OCI-LY3 (cell line): ENCODE results near the gene FSTL4.

Experiments
- H2AFZ ChIP-seq: fragments of 200-600, 300-600 bp; shearing (Covaris generic); 2 replicates; pipeline ENCODE4 v1.6.0; 2014; ENCODE audit warnings: antibody characterized with exemption, low read depth, low read length
- H3K27ac ChIP-seq: fragments of 200-600, 300-600 bp; sonication (generic); 2 replicates; pipeline ENCODE4 v1.5.1; 2014; ENCODE audit warnings: mild to moderate bottlenecking, low read length, moderate library complexity, mixed read lengths
- H3K27me3 ChIP-seq: fragments of 200-600, 300-600 bp; sonication (generic); 2 replicates; pipeline ENCODE4 v1.6.1; 2014; ENCODE audit warnings: low read depth, low read length, mixed read lengths
- H3K36me3 ChIP-seq: fragments of 200-600, 300-600 bp; sonication (generic); replicated peaks from 2 replicates; pipeline ENCODE3; 2014; ENCODE audit warnings: low read depth, low read length, mixed read lengths
- H3K4me1 ChIP-seq: fragments of 300-600, 200-600 bp; sonication (generic); 2 replicates; pipeline ENCODE4 v1.6.1; 2014; ENCODE audit warnings: low read length, mixed read lengths
- H3K4me2 ChIP-seq: fragments of 200-600, 300-600 bp; sonication (generic); 2 replicates; pipeline ENCODE4 v1.6.1; 2014; ENCODE audit warnings: low read length, mixed read lengths
- H3K4me3 ChIP-seq: fragments of 300-600, 200-600 bp; sonication (generic); 2 replicates; pipeline ENCODE4 v1.5.1; 2014; ENCODE audit warnings: antibody characterized with exemption, mild to moderate bottlenecking, low read length, moderate library complexity
- H3K79me2 ChIP-seq: fragments of 300-600, 200-600 bp; shearing (Covaris generic); 2 replicates; pipeline ENCODE4 v1.6.1; 2014; ENCODE audit warnings: mild to moderate bottlenecking, low read length, mixed read lengths
- H3K9ac ChIP-seq: fragments of 300-600, 200-600 bp; shearing (Covaris generic); 2 replicates; pipeline ENCODE4 v1.6.0; 2014; ENCODE audit warnings: mild to moderate bottlenecking, low read length, moderate library complexity
- H3K9me3 ChIP-seq: fragments of 200-600, 300-600 bp; shearing (Covaris generic); 2 replicates; pipeline ENCODE4 v1.6.1; 2014; ENCODE audit warnings: low read length, mixed read lengths; ENCODE audit not compliant: insufficient read depth
- H4K20me1 ChIP-seq: fragments of 200-600, 300-600 bp; sonication (generic); 2 replicates; pipeline ENCODE4 v1.6.1; 2016; ENCODE audit warnings: low read length, mixed read lengths; ENCODE audit not compliant: insufficient read depth
- CTCF ChIP-seq: fragments of 200-600, 300-600 bp; sonication (generic); IDR thresholded peaks from 2 replicates; pipeline ENCODE4 v1.5.1; 2014; ENCODE audit warnings: antibody characterized with exemption, low read length, low read depth
- EZH2phosphoT487 ChIP-seq: fragments of 200-600 bp; shearing (Covaris generic); IDR thresholded peaks from 2 replicates; pipeline ENCODE4 v1.6.1; 2018; ENCODE audit warnings: antibody characterized with exemption, mixed run types, low read depth

Gene FSTL4

GRCh38 chr5:133438487-133438886, 173.9 kb downstream of the FSTL4 start:
- H3K4me3 ChIP-seq, result no peak overlapping the region
- H2AFZ ChIP-seq, result no peak overlapping the region
- no peaks in the 10 kb centered on the region for H3K4me1 ChIP-seq
- H4K20me1 ChIP-seq, result no peaks in the 10 kb centered on the region
- H3K36me3 ChIP-seq, result no peaks in the 10 kb centered on the region
- H3K4me2 ChIP-seq, result no peak overlapping the region
- no peak overlapping the region for H3K27ac ChIP-seq
- H3K79me2 ChIP-seq, result no peaks in the 10 kb centered on the region
- H3K27me3 ChIP-seq, result no peaks in the 10 kb centered on the region
- no peak overlapping the region for H3K9ac ChIP-seq
- H3K9me3 ChIP-seq, result no peaks in the 10 kb centered on the region
- TF ChIP-seq CTCF (no peak), EZH2phosphoT487 (no peak)

- Histone ChIP-seq H3K4me1 (no peaks in the 10 kb centered on the region), H3K27me3 (no peaks in the 10 kb centered on the region), H3K4me2 (no peak overlapping the region), H3K79me2 (no peaks in the 10 kb centered on the region), H3K4me3 (no peak overlapping the region), H3K36me3 (no peaks in the 10 kb centered on the region), H3K9me3 (no peaks in the 10 kb centered on the region), H3K9ac (no peak overlapping the region), H2AFZ (no peak overlapping the region), H4K20me1 (no peaks in the 10 kb centered on the region), H3K27ac (no peak overlapping the region)
- TF ChIP-seq EZH2phosphoT487 (no peak), CTCF (no peak)
Observed at GRCh38 chr5:133434336-133434735, 178.0 kb downstream of the FSTL4 start.

DNA sequence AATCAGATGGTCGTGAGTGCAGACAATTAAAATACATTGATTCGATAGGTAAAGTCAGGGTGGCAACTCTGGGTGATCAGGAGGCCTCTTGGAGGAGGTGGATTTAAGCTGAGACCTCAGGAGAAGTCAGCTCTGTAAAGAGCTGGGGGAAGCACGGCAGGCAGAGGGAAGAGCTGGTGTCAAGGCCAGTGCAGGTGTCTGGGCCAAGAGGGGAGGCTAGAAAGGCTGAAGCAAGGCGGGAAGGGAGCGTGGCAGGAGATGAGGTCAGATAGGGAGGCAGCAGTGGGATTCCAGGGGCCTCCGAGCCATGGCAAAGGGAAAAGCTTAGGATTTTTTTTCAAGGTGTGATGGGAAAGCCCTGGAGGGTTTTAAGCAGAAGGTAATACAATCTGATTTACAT, 178.7 kb downstream of the FSTL4 start:
- H3K4me1 ChIP-seq, result no peaks in the 10 kb centered on the region
- H2AFZ ChIP-seq, result no peak overlapping the region
- no peak overlapping the region for H3K4me2 ChIP-seq
- H3K27ac ChIP-seq, result no peak overlapping the region
- no peaks in the 10 kb centered on the region for H3K27me3 ChIP-seq
- H4K20me1 ChIP-seq, result no peaks in the 10 kb centered on the region
- no peaks in the 10 kb centered on the region for H3K9me3 ChIP-seq
- no peaks in the 10 kb centered on the region for H3K36me3 ChIP-seq
- no peak overlapping the region for H3K4me3 ChIP-seq
- TF ChIP-seq CTCF, result no peak
- no peak for TF ChIP-seq EZH2phosphoT487
- no peaks in the 10 kb centered on the region for H3K79me2 ChIP-seq
- no peak overlapping the region for H3K9ac ChIP-seq

DNA sequence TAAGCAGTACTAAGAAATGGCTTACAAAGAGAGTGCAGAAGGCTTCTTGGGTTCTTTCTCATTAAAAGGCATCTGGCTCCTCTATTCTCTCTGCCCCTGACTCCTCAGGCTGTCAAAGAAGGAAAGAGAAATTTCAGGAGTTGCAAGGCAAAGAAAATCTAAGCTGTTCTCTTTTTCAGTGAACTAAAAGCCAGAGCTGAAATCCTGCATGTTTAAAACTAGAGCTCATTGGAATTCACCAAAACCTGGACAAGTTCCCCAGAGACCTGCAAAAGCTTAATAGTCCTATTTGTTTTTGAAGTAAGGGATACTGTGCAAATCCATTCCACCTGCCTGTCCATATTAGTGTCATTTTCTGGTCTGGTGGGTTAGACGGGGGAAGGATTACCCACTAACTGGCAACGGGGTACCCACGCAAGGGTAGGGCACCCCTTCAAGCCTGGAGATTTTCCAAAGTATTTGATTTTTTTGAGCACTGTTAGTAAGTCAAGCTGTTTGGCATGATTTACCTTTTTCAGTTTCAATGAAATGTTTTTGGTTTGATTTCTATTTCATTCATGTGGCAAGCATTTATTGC, 179.3 kb downstream of the FSTL4 start:
- Histone ChIP-seq H3K27ac (no peak overlapping the region), H3K4me3 (no peak overlapping the region), H3K27me3 (no peaks in the 10 kb centered on the region), H3K79me2 (no peaks in the 10 kb centered on the region), H3K36me3 (no peaks in the 10 kb centered on the region), H3K4me1 (no peaks in the 10 kb centered on the region), H4K20me1 (no peaks in the 10 kb centered on the region), H2AFZ (no peak overlapping the region), H3K9me3 (no peaks in the 10 kb centered on the region), H3K4me2 (no peak overlapping the region), H3K9ac (no peak overlapping the region)
- TF ChIP-seq EZH2phosphoT487 (no peak), CTCF (no peak)
